ENCODE data around the gene EEPD1.
A peak's percentile ranks its signal among the peaks of the same experiment; 100 is the strongest.

Gene EEPD1

DNA sequence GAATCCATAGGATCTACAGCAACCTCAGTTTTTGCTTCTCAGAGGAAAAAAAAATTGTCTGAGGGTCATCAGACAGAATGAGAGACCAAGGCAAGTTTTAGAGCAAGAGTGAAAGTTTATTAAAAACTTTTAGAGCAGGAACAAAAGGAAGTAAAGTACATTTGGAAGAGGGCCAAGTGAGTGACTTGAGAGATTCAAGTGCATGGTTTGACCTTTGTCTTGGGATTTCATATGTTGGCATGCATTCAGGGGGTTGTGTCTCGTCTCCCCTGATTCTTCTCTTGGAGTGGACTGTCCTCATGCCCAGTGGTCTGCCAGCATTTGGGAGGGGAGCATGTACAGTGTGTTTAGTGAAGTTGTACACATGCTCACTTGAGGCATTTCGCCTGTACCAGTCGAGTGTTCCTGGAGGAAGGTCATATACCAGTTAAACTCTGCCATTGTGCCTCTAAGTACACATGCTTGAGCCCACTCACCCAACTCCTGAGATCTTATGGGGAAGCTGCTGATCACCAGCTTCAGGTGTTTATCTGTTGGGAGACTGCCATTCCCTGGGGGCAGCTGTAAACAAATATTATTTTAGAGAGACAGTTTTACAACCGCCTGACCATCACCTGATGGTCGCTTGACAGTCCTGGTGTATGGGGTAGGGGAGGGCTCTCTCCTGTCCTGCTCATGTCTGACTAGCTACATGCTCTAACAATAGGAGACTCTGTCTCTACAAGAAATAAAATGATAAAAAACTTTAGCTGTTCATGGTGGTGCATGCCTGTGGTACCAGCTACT, 109.4 kb downstream of the EEPD1 start:
- DNase-seq = no peak

DNA sequence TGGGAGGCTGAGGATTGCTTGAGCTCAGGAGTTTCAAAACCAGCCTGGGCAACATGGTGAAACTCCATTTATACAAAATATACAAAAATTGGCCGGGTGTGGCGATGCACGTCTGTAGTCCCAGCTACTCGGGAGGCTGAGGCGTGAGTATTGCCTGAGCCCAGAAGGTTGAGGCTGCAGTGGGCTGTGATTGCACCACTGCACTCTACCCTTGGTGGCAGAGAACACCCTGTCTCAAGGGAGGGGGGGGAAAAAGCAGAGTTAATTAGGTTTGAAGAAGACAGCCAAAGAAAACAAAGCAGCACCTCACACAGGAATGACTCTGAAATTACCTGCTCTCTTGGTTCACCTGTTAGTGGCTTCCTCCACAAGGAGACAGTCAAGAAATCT, 110.0 kb downstream of the EEPD1 start:
- no peak for DNase-seq

GRCh38 chr7:36264123-36264801, 111.2 kb downstream of the EEPD1 start:
- no peak for DNase-seq

DNA sequence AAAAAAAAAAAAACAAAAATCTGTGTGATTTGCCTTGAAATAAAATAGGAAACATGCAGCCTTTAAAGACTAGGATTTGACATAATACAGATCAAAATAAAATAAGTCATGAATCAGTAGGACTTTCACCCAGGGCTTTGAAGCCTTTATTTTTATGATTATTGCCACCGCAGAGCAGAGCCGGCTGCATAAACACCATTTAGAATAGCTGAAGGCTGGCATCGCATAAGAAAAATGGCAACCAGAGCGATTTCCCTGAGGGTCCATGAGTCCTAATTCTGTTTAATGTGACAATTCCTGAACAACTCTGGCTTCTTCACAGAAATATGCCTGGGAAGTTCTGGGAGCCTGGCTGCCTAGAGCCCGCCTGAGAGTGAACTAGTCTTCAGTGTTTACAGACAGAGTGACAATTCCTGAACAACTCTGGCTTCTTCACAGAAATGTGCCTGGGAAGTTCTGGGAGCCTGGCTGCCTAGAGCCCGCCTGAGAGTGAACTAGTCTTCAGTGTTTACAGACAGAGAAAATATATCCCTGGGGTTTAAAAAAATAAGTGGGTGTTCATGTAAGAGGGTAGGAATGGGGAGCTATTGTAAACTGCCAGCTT, 112.0 kb downstream of the EEPD1 start:
- DNase-seq = no peak

GRCh38 chr7:36265680-36266079, 112.6 kb downstream of the EEPD1 start:
- no peak for DNase-seq

- DNase-seq = no peak
These were observed 113.1 kb downstream of the EEPD1 start for GRCh38 chr7:36266190-36266589.

DNA sequence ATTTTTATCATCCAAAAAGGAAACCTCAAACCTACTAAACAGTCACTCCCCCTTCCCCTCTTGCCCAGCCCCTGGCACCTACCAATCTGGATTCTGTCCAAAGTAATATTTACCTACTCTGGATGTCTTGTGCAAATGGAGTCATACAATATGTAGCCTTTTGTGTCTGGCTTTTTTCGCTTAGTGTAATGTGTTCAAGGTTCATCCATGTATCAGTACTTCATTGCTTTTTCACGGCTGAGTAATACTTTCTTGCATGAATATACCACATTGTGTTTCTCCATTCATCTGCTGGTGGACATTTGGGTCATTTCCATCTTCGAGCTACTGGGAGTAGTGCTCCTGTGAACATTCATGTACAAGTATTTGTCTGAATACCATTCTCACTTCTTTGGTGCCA, 113.6 kb downstream of the EEPD1 start:
- DNase-seq = no peak

DNA sequence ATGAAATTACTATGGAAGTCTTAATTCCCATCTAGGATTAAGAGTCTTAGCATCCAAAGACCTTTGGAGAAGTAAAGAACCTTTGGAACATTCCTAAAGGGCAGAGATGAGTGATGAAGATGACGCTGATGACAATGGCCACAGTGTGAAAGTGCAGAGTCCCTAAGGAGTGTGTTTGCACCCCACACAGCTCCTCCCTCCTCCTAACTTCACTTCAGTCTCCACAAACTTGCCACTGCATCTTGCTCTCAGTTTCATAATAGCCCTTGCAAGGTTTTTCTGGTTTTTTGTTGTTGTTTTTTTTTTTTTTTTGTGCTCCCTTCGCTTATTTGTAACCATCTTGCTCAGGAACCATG, 119.1 kb downstream of the EEPD1 start:
- DNase-seq = no peak

DNA sequence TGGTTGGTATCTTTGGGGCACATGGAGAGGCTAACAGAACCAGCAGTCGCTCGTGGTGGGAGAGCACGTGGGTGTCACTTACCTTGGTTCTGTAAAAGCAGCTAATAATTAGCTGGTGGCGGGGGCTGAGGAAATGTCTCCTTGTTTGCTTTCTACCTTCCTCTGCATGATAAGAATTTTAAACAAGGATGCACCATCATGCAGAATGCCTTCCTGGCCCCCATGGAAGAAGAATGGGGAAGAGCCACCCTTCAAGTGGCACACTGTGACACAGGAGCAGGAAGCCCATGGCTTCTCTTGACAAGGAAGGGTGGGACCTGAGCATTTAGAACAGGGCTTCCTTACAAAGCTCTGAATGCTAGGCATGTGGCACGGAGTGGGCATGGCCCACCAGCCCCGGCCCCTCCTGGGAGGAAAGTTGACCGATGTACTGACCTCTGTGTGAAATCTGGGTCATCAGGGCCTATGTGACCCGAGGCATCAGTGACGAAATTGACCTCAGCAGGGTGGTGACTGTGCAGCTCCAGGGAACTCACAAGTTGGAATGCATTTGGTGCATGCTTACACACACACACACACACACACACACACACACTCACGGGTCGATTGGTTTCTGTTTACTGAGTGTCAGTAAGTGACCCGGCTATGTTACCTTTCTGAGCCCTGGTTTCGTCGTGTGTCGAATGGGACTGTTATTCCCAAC, 119.7 kb downstream of the EEPD1 start:
- DNase-seq = no peak

- no peak for DNase-seq
These were observed 120.8 kb downstream of the EEPD1 start for GRCh38 chr7:36273836-36274235.

- no peak for DNase-seq
These were observed 122.8 kb downstream of the EEPD1 start for GRCh38 chr7:36275735-36276284.

GRCh38 chr7:36276428-36277248, 123.6 kb downstream of the EEPD1 start:
- DNase-seq = no peak

DNA sequence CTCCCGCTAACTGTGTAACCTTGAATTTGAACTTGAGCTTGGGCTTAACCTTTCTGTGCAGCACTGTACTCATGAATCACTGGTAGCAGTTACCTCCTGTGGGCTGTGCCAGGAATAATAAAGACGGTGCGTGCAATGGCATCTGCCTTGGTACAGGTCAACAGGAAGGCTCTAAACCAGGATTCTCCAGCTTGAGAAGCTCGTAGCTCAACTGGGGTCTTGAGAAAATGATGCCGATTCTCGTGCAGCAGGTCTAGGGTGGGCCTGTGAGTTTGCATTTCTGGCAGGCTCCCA, 124.1 kb downstream of the EEPD1 start:
- no peak for DNase-seq

GRCh38 chr7:36278069-36278619, 125.1 kb downstream of the EEPD1 start:
- no peak for DNase-seq

DNA sequence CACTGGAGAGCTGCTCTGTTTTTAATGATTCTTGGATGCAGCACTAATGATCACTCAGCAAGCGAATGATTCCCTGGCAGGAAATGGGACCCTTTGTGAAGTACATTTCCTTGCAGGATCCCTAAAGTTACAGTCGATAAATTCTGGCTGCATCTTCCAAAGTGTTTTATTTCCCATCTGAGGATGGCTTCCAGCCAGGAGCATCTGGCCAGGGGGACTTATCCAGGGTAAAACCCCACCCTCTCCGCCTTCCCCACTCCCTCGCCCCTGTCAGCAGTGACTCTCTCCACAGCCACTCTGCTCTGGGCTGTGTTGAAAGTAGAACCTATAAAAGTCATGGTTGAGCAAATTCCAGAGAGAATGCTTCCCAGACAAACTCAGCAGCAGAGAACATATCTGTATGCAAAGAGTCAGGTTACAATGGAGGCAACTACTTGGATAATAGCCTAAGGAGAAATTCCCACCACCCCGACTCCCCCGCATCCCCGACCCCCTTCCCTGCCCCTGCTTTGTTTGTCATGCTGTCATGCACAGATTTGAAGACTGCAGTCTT, 125.6 kb downstream of the EEPD1 start:
- DNase-seq = peak; percentile 89

GRCh38 chr7:36279200-36279925, 126.3 kb downstream of the EEPD1 start:
- no peak for DNase-seq

DNA sequence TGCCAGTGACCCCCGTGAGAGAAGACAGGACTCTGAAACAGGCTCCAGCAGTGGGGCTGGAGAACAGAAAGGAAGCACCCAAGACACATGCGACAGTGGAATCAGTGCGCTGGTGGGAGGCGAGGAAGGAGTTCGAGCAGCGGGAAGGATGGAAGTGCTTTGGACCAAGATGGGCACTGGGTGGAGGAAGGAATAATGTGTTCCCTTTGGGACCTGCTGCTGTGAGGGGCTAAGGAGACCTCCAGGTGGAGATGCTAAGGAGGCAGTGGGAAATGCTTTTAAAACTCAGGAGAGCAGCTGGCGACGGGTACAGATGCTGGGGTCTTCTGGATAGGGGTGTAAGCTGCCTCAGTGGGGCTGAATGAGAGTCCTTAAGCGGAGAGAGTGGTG, 126.9 kb downstream of the EEPD1 start:
- DNase-seq = no peak

DNA sequence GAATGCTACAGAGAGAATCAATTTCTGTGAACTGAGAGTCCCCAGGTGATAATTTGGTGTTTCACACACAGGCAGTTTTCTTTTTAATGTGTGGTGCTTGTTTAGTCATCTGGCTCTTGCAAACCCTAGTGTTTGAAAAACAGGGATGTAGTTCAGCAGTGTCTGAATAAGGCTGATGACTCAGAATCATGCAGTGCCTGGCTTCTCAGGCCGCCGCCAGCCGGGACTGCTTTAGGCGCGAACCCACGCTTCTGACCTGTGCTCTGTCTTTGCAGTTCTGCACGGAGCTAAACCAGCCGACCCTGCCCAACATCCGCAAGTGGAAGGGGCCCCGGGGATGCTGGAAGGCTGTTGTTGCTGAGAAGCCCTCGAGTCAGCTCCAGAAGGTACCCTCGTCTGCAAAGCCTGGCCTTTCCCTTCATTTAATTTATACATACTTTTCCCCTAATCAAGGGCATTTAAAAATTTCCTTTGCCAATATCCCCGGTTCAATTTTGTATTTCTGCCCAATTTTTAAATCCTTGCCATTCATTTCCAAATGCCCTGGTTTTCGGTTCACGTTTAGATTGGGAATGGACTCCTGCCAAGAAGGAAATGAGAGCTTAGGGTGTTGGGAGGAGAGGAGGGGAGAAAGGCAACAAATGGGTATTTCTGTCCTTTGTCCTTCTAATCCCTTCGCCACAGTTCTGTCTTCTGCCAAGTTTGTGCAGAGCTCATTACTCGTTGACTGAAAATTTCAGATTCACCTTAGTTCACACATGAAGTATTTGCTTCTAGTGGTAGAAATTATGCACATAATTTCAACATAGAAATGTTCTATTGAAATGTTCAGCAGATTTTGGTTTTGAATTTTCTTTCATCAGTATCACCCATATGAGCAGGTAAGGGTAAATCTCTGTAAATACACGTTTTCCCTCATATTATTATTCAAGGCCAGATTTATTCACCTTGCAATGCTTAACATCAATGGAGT, 128.1 kb downstream of the EEPD1 start:
- DNase-seq = peak; percentile 77

DNA sequence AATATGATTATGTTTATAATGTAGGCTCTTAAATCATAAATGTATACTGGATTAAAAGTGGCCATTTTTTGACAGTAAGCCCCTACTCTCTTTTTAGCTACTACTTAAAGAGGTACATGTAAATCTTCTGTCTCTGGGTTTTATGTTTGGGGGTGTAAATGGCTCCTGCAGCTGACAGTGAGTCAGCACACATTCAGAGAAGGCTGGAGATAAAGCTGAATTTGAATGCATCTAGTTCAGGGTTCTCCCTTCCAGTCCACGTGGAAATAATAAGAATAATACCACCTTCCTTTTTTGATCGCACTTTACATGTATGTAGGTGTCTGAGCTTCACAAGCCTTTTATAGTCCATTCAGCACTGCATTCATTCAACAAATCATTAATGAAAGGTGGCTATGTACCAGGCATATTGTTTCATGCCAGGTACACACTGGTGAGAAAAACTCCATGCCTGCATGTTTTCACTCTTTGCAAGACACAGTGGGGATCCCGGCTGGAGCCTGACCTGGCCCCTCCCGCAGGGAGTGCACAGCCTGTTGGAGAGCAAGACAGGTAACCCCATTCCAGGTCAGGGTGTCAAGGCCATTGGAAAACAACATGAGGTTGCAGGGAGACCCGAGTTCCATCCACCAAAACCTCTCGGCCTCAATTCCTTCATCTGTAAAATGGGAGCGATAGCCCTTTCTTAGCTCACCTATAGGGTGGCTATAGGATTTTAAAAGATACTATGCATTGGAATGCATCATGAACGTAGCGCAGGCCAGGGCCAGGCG, 129.1 kb downstream of the EEPD1 start:
- DNase-seq = no peak
